Measurements from ENCODE around the gene TMEM81.

The TMEM81 gene

DNA sequence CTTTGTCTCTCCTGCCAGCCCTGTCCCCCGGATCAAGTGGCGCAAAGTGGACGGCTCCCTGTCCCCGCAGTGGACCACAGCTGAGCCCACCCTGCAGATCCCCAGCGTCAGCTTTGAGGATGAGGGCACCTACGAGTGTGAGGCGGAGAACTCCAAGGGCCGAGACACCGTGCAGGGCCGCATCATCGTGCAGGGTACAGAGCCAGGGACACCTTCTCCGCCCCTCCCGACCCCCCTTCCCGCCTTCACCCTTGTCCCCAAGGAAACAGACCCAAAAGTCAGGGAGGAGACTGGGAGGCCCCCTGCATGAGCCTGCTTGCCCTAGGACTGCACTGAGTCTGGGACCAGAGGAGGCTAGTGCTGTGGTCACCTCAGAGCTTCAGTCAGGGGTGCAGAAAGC, 23.0 kb downstream of the TMEM81 start:
- H3K27ac ChIP-seq, result no peak overlapping the region
- no peak for TF ChIP-seq ZFX (IDR thresholded peaks at IDR 0.05; ENCODE audit: borderline replicate concordance)
- TF ChIP-seq, protein P1, sequence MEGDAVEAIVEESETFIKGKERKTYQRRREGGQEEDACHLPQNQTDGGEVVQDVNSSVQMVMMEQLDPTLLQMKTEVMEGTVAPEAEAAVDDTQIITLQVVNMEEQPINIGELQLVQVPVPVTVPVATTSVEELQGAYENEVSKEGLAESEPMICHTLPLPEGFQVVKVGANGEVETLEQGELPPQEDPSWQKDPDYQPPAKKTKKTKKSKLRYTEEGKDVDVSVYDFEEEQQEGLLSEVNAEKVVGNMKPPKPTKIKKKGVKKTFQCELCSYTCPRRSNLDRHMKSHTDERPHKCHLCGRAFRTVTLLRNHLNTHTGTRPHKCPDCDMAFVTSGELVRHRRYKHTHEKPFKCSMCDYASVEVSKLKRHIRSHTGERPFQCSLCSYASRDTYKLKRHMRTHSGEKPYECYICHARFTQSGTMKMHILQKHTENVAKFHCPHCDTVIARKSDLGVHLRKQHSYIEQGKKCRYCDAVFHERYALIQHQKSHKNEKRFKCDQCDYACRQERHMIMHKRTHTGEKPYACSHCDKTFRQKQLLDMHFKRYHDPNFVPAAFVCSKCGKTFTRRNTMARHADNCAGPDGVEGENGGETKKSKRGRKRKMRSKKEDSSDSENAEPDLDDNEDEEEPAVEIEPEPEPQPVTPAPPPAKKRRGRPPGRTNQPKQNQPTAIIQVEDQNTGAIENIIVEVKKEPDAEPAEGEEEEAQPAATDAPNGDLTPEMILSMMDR (IDR thresholded peaks at IDR 0.05), result no peak

DNA sequence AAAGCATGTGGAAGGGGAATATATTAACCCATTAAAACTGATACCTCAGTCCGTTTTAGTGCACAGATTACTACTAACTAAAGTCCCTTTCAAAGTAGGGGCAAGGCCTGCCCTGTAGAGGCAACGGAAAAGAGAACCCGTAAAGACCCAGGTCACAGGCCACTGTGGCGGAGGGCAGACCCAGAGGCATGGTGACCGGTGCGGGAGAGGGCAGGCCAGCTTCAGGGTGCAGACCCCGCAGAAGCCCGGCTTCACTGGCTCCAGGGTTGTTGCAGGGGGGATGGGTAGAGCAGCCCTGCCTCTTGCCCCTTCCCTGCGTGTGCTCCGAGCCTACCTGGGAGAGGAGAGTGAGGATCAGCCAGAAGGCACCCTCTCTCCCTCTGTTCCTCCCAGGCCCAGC, 23.5 kb downstream of the TMEM81 start:
- H3K27ac ChIP-seq, result no peak overlapping the region
- TF ChIP-seq ZFX (IDR thresholded peaks at IDR 0.05; ENCODE audit: borderline replicate concordance), result no peak
- TF ChIP-seq, protein P1 (IDR thresholded peaks at IDR 0.05), result no peak

DNA sequence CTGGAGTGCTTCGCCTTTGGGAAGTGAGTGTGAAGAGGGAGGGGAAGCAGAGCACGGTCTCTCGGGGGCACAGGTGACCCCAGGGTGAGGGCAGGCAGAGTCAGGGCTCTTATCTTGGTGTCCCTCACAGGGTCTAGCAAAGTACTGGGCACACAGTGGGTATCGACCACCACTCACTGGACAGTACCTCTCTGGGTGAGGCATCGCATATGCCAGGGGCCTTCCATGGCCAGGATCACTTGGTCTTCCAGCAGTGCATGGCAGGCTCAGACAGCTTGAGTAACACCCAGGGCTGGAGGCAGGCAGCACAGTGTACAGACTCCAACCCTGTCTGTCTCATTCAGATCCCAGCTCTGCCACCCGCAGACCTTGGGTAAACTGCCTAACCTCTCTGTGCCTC, 24.6 kb downstream of the TMEM81 start:
- no peak overlapping the region for H3K27ac ChIP-seq
- TF ChIP-seq ZFX (IDR thresholded peaks at IDR 0.05; ENCODE audit: borderline replicate concordance), result no peak
- TF ChIP-seq, protein P1 (IDR thresholded peaks at IDR 0.05), result no peak

DNA sequence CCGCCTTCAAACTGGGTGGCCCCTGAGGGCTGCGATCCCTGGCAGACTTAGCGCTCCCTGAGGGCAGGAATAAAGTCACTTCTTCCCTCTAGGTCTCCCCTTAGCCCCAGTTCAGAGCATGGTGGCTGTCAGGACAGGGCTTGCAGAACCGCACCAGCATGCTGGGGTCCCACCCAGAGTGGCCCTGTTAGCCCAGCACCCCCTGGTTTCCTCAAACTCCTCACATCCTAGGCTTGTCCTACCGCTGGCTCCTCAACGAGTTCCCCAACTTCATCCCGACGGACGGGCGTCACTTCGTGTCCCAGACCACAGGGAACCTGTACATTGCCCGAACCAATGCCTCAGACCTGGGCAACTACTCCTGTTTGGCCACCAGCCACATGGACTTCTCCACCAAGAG, 25.4 kb downstream of the TMEM81 start:
- TF ChIP-seq ZFX (IDR thresholded peaks at IDR 0.05; ENCODE audit: borderline replicate concordance), result no peak
- TF ChIP-seq, protein P1 (IDR thresholded peaks at IDR 0.05), result no peak
- no peak overlapping the region for H3K27ac ChIP-seq

DNA sequence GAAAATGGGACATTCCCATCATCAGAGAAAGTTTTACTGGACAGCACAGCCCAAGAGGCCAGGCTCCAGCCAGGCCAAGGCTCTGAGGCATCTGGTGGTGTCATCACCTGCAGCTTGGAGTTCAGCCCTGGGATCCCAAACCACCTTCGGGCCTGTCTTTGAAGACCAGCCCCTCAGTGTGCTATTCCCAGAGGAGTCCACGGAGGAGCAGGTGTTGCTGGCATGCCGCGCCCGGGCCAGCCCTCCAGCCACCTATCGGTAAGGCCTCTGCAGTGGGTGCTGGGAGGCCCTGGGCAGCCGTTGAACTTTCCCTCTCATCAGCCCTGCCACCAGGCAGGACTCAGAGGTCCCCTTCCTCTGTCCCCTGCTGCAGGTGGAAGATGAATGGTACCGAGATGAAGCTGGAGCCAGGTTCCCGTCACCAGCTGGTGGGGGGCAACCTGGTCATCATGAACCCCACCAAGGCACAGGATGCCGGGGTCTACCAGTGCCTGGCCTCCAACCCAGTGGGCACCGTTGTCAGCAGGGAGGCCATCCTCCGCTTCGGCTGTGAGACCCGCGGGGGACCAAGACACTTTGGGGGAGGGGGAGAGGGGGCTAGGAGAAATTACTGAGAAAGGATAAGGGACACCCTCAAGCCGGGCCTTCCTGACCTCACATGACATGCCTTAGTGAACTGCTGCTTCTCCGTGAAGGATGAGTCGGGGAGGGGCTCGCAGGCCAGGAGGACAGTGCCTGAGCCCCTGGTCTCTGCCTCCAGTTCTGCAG, 26.3 kb downstream of the TMEM81 start:
- no peak for TF ChIP-seq ZFX (IDR thresholded peaks at IDR 0.05; ENCODE audit: borderline replicate concordance)
- TF ChIP-seq, protein P1 (IDR thresholded peaks at IDR 0.05), result no peak
- no peak overlapping the region for H3K27ac ChIP-seq

DNA sequence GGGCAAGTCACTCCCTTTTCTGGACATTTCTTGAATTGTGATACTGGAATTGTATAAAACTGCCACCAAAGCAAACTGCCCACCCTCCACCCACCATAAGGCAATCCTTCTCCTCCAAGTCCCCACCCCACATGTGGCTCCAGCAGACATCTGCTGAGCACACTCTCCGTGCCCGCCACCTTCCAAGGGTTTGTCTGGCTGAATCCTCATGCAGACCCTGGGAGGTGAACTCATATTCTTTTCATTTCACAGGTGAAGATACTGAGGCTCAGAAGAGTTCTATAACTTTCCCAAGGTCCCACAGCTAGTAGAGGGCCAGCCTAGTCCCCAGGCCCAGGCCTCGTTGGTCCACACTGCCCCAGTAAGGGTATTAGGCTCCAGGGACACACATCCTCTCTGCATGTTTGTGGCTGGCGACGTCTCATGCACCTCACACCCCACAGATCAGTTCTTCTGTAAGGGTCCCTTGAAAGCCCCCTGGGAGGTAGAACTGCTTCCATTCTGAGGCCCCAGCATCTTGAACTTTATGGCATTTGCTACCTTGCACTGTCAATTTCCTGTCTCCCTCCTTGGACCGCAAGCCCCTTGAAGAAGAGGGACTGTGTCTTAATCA, 27.2 kb downstream of the TMEM81 start:
- H3K27ac ChIP-seq, result no peak overlapping the region
- no peak for TF ChIP-seq ZFX (IDR thresholded peaks at IDR 0.05; ENCODE audit: borderline replicate concordance)
- TF ChIP-seq, protein P1 (IDR thresholded peaks at IDR 0.05), result no peak

DNA sequence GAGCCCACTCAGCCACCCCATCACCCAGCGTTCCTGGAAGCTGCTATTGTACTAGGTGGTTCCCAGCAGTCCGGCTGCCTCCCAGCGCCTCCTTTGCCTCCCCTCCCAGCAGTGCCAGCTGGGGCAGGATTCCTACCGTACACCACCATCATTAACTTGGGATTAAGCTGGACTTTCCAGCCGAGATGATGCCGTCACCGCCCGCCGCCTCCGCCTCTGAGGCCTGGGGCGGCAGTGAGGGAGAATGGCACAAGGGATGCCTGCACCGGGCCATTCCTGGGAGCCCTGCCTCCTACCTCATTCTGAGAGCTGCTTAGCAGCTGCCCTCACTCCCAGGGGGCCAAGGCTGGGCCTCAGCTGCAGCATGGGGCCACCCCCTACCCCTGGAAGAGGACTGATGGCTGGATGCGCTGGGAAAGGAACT, 28.1 kb downstream of the TMEM81 start:
- TF ChIP-seq ZFX (IDR thresholded peaks at IDR 0.05; ENCODE audit: borderline replicate concordance), result no peak
- TF ChIP-seq, protein P1 (IDR thresholded peaks at IDR 0.05), result no peak
- H3K27ac ChIP-seq, result no peak overlapping the region

All from 22Rv1 (cell line).